HFFc6 (cell line): ENCODE results near the gene B4GALNT3. TPM values are rescaled to one million over a fixed set of nuclear protein-coding genes. Genes with fewer than 3 reads are reported as not detected.

Experiments
- DNase-seq: peaks from one replicate; pipeline ENCODE4 v3.0.0-alpha.2; 2018
- H3K27ac Mint-ChIP-seq: 2 replicates; pipeline ENCODE4 v1.8.0; 2020; ENCODE audit warnings: mild to moderate bottlenecking, mixed read lengths
- H3K27me3 Mint-ChIP-seq: 2 replicates; pipeline ENCODE4 v1.8.0; 2021; ENCODE audit warnings: mild to moderate bottlenecking, moderate library complexity, mixed read lengths; ENCODE audit not compliant: insufficient read depth
- H3K36me3 Mint-ChIP-seq: 2 replicates; pipeline ENCODE4 v1.8.0; 2021; ENCODE audit warnings: low read depth, mixed read lengths
- H3K4me1 Mint-ChIP-seq: 2 replicates; pipeline ENCODE4 v1.8.0; 2020; ENCODE audit warnings: low read depth, mixed read lengths
- H3K4me3 Mint-ChIP-seq: 2 replicates; pipeline ENCODE4 v1.8.0; 2020; ENCODE audit warnings: mild to moderate bottlenecking, moderate library complexity, mixed read lengths
- H3K9me3 Mint-ChIP-seq: 2 replicates; pipeline ENCODE4 v1.8.0; 2020; ENCODE audit warnings: mild to moderate bottlenecking, mixed read lengths
- total RNA-seq, 6 experiments: library from RNA; stranded (reverse); fragmentation: NEBNext Ultra II Directional; extraction: Animal tissue kit (Norgen Biotek cat#: 25700); gene quantifications; 2 replicates in 1 of 6; 3 replicates in 5 of 6; pipeline ENCODE4 v1.2.3, GENCODE V29; 2021
- TF ChIP-seq, protein P1 (sequence below): fragments of 200-600 bp; sonication (generic); IDR thresholded peaks from 2 replicates; pipeline ENCODE4 v1.5.0; 2021; ENCODE audit warnings: antibody characterized with exemption, mild to moderate bottlenecking

B4GALNT3 gene
- total RNA-seq, 6 experiments from 2014 or later: not detected

DNA sequence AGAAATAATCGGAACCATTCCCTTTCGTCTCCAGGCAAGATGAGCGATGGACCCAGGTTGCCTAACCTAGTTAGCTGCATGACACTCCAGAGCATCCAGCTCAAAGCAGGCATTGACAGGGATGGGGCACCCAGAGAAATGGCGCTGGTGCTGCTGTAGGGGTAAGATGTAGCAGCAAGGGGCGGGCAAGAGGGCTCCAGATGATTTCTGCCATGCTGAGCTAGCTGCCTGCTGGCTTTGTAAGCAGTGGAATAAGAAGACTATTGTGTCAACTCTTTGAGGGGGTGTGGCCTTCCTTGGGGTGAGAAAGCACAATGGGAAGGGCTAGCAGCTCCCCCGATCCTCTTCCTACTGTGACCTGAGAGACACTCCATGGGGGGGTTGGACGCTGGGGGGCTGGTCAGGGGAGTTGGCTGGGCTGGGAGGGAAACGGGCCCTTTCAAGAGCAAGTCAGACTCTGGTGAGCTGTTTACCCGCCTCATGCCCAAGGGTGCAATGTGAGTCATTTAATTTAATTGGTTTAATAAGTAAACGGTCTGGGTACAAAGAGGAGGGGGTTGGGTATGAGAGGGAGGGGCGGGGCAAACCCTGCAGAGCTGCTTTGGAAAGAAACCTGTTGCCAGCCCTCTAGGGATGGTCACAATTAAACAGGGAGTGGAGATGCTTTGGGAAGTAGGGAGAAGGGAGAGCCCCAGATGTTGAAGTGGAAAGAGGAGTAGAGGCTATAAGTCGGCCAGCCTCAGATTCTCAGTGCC, 50.5 kb downstream of the B4GALNT3 start:
- Mint-ChIP-seq H3K27me3 (peaks cover 12% of the 10 kb centered on the region), H3K4me1 (peaks cover 19% of the 10 kb centered on the region)
- TF ChIP-seq, protein P1, sequence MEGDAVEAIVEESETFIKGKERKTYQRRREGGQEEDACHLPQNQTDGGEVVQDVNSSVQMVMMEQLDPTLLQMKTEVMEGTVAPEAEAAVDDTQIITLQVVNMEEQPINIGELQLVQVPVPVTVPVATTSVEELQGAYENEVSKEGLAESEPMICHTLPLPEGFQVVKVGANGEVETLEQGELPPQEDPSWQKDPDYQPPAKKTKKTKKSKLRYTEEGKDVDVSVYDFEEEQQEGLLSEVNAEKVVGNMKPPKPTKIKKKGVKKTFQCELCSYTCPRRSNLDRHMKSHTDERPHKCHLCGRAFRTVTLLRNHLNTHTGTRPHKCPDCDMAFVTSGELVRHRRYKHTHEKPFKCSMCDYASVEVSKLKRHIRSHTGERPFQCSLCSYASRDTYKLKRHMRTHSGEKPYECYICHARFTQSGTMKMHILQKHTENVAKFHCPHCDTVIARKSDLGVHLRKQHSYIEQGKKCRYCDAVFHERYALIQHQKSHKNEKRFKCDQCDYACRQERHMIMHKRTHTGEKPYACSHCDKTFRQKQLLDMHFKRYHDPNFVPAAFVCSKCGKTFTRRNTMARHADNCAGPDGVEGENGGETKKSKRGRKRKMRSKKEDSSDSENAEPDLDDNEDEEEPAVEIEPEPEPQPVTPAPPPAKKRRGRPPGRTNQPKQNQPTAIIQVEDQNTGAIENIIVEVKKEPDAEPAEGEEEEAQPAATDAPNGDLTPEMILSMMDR: no peak

DNA sequence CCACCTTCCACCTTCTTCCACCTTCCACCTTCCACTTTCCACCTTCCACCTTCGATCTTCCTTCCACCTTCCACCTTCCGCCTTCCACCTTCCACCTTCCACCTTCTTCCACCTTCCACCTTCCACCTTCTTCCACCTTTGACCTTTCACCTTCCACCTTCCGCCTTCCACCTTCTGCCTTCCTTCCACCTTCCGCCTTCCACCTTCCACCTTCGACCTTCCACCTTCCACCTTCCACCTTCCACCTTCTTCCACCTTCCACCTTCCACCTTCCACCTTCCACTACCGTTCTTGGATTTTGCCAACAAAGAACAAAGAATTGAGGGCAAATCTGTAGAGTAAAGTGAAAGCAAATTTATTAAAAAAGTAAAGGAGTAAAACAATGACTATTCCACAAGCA, 53.2 kb downstream of the B4GALNT3 start:
- no peak overlapping the region for H3K27ac Mint-ChIP-seq
- DNase-seq: no peak
- peaks cover 6% of the 10 kb centered on the region for H3K27me3 Mint-ChIP-seq
- TF ChIP-seq, protein P1: no peak
- H3K4me3 Mint-ChIP-seq: no peak overlapping the region
- peaks cover 10% of the 10 kb centered on the region for H3K9me3 Mint-ChIP-seq
- peaks cover 19% of the 10 kb centered on the region for H3K4me1 Mint-ChIP-seq
- no peaks in the 10 kb centered on the region for H3K36me3 Mint-ChIP-seq

More for the DNA sequence above, 50.5 kb downstream of the B4GALNT3 start:
- Mint-ChIP-seq H3K36me3 (no peaks in the 10 kb centered on the region), H3K27ac (no peak overlapping the region; the same call in 1 of the 2 replicates), H3K4me3 (peak overlapping the region; percentile 24; the same call in 1 of the 2 replicates), H3K9me3 (peaks cover 10% of the 10 kb centered on the region)
- DNase-seq: no peak

DNA sequence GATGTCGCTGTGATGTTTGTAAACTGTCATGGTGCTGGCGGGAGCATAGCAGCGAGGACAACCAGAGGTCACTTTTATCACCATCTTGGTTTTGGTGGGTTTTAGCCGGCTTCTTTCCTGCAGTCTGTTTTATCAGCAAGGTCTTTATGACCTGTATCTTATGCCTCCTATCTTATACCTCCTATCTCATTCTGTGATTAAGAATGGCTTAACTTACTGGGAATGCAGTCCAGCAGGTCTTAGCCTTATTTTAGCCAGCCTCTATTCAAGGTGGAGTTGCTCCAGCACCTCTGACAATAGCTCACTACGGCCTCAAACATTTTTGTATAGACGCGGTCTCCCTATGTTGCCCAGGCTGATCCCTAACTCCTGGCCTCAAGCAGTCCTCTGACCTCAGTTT, 53.7 kb downstream of the B4GALNT3 start:
- Mint-ChIP-seq H3K27ac (no peak overlapping the region), H3K4me1 (peaks cover 19% of the 10 kb centered on the region), H3K4me3 (no peak overlapping the region)

DNA sequence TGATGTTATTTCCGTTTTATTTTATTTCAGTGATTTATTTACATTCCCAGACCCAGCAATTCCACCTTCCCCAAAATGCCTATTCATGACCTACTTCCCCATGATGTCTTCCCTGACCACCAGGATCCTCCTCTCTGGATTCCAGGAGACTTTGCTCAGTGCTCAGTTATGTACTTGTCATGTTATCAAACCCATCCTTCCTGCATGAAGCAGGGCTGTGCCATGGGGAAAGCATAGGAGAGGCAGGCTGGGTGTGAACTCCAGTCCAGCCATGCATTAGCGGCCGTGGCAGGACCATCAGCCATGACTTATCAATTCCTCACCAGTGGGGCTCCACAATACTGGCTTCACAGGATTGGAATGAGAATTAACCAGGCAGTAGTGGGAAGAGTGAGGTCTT, 57.8 kb downstream of the B4GALNT3 start:
- Mint-ChIP-seq H3K27me3 (peaks cover 33% of the 10 kb centered on the region), H3K36me3 (no peaks in the 10 kb centered on the region), H3K4me1 (no peaks in the 10 kb centered on the region), H3K27ac (no peak overlapping the region), H3K4me3 (no peak overlapping the region), H3K9me3 (peaks cover 10% of the 10 kb centered on the region)
- TF ChIP-seq, protein P1: no peak
- DNase-seq: no peak

More for the DNA sequence above, 53.7 kb downstream of the B4GALNT3 start:
- H3K36me3 Mint-ChIP-seq: no peaks in the 10 kb centered on the region
- H3K27me3 Mint-ChIP-seq: peaks cover 6% of the 10 kb centered on the region
- no peak for DNase-seq
- H3K9me3 Mint-ChIP-seq: peaks cover 10% of the 10 kb centered on the region
- TF ChIP-seq, protein P1: no peak

DNA sequence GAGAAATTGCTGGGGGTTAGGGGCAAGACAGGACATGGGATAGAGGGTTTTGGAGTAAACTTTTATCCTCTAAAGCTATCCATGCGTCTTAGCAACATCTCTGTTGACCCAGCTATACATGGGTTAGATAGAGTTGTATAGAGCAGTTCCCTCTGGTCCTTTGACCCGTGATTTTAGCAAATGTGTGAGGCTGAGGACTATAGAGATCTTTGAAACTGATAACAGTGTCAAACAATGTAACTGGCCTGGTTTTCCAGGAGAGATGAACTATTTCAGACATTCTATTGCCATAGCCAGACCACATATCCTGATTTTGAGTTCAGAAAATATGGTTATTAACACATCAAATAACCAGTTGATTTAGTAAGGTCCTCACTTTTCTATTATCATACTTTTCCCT, 60.4 kb downstream of the B4GALNT3 start:
- peaks cover 7% of the 10 kb centered on the region; the same call in 1 of the 2 replicates for H3K4me1 Mint-ChIP-seq
- no peaks in the 10 kb centered on the region for H3K9me3 Mint-ChIP-seq
- H3K4me3 Mint-ChIP-seq: no peak overlapping the region
- DNase-seq: no peak
- TF ChIP-seq, protein P1: no peak
- peaks cover 33% of the 10 kb centered on the region for H3K27me3 Mint-ChIP-seq
- no peak overlapping the region for H3K27ac Mint-ChIP-seq
- no peaks in the 10 kb centered on the region for H3K36me3 Mint-ChIP-seq
